ENCODE measurements around the gene BRF1.

GRCh38 chr14:105221598-105222178 is 79.1 kb downstream of the BRF1 start:
- TF ChIP-seq EZH2phosphoT487 (IDR thresholded peaks at IDR 0.05; ENCODE audit: borderline replicate concordance, low read length) (no peak), CTCF (IDR thresholded peaks at IDR 0.05; ENCODE audit: low read depth, low read length, poor library complexity, severe bottlenecking) (no peak)

All from DOHH2 (cell line).